ENCODE data around the gene GEMIN5.

GEMIN5 gene

GRCh38 chr5:154857530-154858296 is 80.3 kb downstream of the GEMIN5 start:
- peak; percentile 83 for DNase-seq (ENCODE audit: low read depth)
- peak overlapping the region; percentile 77 for H3K4me3 ChIP-seq (ENCODE audit: control insufficient read depth, low read depth, low read length)
- TF ChIP-seq, protein P1, sequence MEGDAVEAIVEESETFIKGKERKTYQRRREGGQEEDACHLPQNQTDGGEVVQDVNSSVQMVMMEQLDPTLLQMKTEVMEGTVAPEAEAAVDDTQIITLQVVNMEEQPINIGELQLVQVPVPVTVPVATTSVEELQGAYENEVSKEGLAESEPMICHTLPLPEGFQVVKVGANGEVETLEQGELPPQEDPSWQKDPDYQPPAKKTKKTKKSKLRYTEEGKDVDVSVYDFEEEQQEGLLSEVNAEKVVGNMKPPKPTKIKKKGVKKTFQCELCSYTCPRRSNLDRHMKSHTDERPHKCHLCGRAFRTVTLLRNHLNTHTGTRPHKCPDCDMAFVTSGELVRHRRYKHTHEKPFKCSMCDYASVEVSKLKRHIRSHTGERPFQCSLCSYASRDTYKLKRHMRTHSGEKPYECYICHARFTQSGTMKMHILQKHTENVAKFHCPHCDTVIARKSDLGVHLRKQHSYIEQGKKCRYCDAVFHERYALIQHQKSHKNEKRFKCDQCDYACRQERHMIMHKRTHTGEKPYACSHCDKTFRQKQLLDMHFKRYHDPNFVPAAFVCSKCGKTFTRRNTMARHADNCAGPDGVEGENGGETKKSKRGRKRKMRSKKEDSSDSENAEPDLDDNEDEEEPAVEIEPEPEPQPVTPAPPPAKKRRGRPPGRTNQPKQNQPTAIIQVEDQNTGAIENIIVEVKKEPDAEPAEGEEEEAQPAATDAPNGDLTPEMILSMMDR (IDR thresholded peaks at IDR 0.05; ENCODE audit: control insufficient read depth, insufficient read depth, low read depth, low read length, missing control alignments), result no peak

GRCh38 chr5:154851351-154851750 is 86.7 kb downstream of the GEMIN5 start:
- H3K4me3 ChIP-seq (ENCODE audit: control insufficient read depth, low read depth, low read length), result no peak overlapping the region
- no peak for DNase-seq (ENCODE audit: low read depth)
- TF ChIP-seq, protein P1 (IDR thresholded peaks at IDR 0.05; ENCODE audit: control insufficient read depth, insufficient read depth, low read depth, low read length, missing control alignments), result no peak

DNA sequence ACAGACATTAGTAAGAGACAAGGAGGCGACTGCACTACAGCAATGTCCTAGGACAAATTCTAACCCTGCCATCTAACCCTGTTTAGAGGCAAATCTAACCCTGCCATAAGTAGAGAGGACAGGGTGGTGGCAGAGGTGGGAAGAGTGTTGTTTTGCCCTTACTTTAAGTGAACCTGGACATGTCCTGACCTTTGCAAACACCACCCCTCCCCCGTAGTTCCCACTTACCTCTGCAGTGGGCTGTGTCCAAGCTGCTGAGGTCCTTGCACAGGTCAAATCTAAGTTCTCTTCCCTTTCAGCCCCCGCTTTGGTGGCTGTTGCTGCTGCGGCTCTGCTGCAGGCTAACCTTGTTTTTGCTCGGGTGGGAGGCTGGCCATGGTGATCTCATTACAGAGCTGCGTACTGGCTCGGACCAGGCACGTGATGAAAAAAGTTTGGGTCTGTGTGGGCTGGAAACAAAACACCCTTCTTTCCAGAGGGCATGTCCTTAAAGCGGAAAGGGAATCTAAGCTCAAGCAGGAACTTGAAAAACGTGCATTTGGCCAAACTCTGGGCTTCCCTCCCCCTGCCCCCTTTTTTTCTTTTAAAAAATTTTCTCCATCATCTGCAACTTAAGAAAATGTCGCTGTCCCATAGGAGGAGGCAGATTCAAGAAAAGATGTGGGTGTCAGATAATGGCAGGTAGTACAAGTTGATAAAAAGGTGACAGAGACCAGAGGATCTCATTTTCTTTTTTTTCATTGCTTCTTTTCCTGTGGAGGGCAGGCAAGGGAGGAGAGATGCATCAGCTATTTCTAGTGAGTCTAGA is 87.6 kb downstream of the GEMIN5 start, which contains the start of gene FAXDC2:
Gene FAXDC2 (minus strand): TSS at position 349 of the 808 bp plus-strand sequence. CDS start 12,425 bp downstream, outside the sequence.
- H3K4me3 ChIP-seq (ENCODE audit: control insufficient read depth, low read depth, low read length), result peak within 1 kb of the TSS; percentile 77
- TF ChIP-seq, protein P1 (IDR thresholded peaks at IDR 0.05; ENCODE audit: control insufficient read depth, insufficient read depth, low read depth, low read length, missing control alignments), result no peak
- peak; percentile 45 for DNase-seq (ENCODE audit: low read depth)

DNA sequence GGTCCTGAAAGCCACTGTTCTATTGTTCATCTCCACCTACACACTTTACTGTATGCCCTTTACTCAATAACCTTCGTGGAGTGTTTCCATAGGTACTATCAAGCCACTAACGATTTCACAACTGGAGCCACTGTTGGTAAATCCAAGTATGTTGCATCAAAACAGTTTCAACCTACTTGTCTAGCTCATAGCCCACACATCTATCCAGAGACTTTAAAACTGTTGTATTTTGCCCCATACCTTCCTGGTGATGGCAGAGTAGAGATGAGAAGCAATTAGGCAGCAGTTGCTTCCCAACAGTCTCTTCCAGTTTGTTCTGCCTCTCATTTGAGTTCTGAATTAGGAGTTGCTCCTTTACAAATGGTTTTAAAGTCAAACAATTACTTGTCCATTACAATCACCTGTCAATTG is 88.2 kb downstream of the GEMIN5 start:
- TF ChIP-seq, protein P1 (IDR thresholded peaks at IDR 0.05; ENCODE audit: control insufficient read depth, insufficient read depth, low read depth, low read length, missing control alignments), result no peak
- H3K4me3 ChIP-seq (ENCODE audit: control insufficient read depth, low read depth, low read length), result peak overlapping the region; percentile 77
- peak; percentile 49 for DNase-seq (ENCODE audit: low read depth)

- H3K4me3 ChIP-seq (ENCODE audit: control insufficient read depth, low read depth, low read length), result no peak overlapping the region
- DNase-seq (ENCODE audit: low read depth), result no peak
- TF ChIP-seq, protein P1 (IDR thresholded peaks at IDR 0.05; ENCODE audit: control insufficient read depth, insufficient read depth, low read depth, low read length, missing control alignments), result no peak
Measured at GRCh38 chr5:154849264-154849785, 88.7 kb downstream of the GEMIN5 start.

- DNase-seq (ENCODE audit: low read depth), result no peak
- H3K4me3 ChIP-seq (ENCODE audit: control insufficient read depth, low read depth, low read length), result no peak overlapping the region
Measured at GRCh38 chr5:154844809-154845208, 93.2 kb downstream of the GEMIN5 start.

More at GRCh38 chr5:154844809-154845208, 93.2 kb downstream of the GEMIN5 start:
- TF ChIP-seq, protein P1 (IDR thresholded peaks at IDR 0.05; ENCODE audit: control insufficient read depth, insufficient read depth, low read depth, low read length, missing control alignments), result no peak
